Smooth muscle cell (in vitro differentiated cells): ENCODE results near the gene NEK5. TPM values are rescaled to one million over a fixed set of nuclear protein-coding genes. Genes with fewer than 3 reads are reported as not detected.

Experiments
- DNase-seq: peaks from one replicate; lab custom pipeline; 2025; ENCODE audit not compliant: unreplicated experiment; lab: John Stamatoyannopoulos, UW
- H2AFZ ChIP-seq: fragments of 200-600 bp; sonication (generic); 2 replicates; pipeline ENCODE4 v1.6.0; 2016; ENCODE audit warnings: antibody characterized with exemption, low read depth, mild to moderate bottlenecking
- H3F3A ChIP-seq: fragments of 200-600 bp; sonication (generic); 2 replicates; pipeline ENCODE4 v1.6.0; 2017; ENCODE audit warnings: antibody characterized with exemption, low read depth
- H3K27ac ChIP-seq: fragments of 200-600 bp; sonication (generic); 2 replicates; pipeline ENCODE4 v1.5.1; 2016; ENCODE audit warnings: low read depth, mild to moderate bottlenecking
- H3K27me3 ChIP-seq: fragments of 200-600 bp; sonication (generic); 2 replicates; pipeline ENCODE4 v1.6.1; 2016; ENCODE audit warnings: low read depth, mild to moderate bottlenecking
- H3K36me3 ChIP-seq: fragments of 200-600 bp; sonication (generic); 2 replicates; pipeline ENCODE4 v1.5.1; 2016; ENCODE audit warnings: low read depth
- H3K4me1 ChIP-seq: fragments of 200-600 bp; sonication (generic); 2 replicates; pipeline ENCODE4 v1.5.1; 2016; ENCODE audit warnings: low read depth
- H3K4me2 ChIP-seq: fragments of 200-600 bp; sonication (generic); 2 replicates; pipeline ENCODE4 v1.6.0; 2016; ENCODE audit warnings: mild to moderate bottlenecking
- H3K4me3 ChIP-seq: fragments of 200-600 bp; sonication (generic); 2 replicates; pipeline ENCODE4 v1.5.1; 2016; ENCODE audit warnings: mild to moderate bottlenecking
- H3K79me2 ChIP-seq: fragments of 200-600 bp; sonication (generic); 2 replicates; pipeline ENCODE4 v1.6.0; 2016; ENCODE audit warnings: low read depth, mild to moderate bottlenecking
- H3K9ac ChIP-seq: fragments of 200-600 bp; sonication (generic); 2 replicates; pipeline ENCODE4 v1.6.0; 2016; ENCODE audit warnings: low read depth
- H3K9me3 ChIP-seq: fragments of 200-600 bp; sonication (generic); replicated peaks from 2 replicates; pipeline ENCODE4 v1.5.1; 2016; ENCODE audit warnings: low read depth
- H4K20me1 ChIP-seq: fragments of 200-600 bp; sonication (generic); 2 replicates; pipeline ENCODE4 v1.6.0; 2016; ENCODE audit warnings: low read depth
- CTCF ChIP-seq: fragments of 200-600 bp; sonication (generic); IDR thresholded peaks from 2 replicates; pipeline ENCODE4 v1.5.1; 2017; ENCODE audit warnings: borderline replicate concordance, mild to moderate bottlenecking, antibody characterized with exemption; ENCODE audit not compliant: insufficient read depth, poor library complexity, severe bottlenecking
- WGBS: methylation state at CpG from one replicate; pipeline ENCODE4 v1.1.7; 2016; ENCODE audit warnings: low lambda C conversion rate; 5-methylcytosine and 5-hydroxymethylcytosine counted together
- polyA plus RNA-seq: library from polyadenylated mRNA; unstranded; fragments of >200 nt; fragmentation: Nextera tagmentation; extraction: Ambion mirVana; gene quantifications from 2 replicates; pipeline ENCODE4 v1.2.1, GENCODE V29; 2016
- total RNA-seq: library from RNA; depleted of rRNA; stranded (reverse); fragments of >200 nt; gene quantifications from 2 replicates; pipeline ENCODE4 v1.2.3, GENCODE V29; 2014

Gene NEK5
- total and polyA plus RNA-seq, 2 experiments from 2014 or later = 0.04 to 0.29 TPM

- no peak overlapping the region for H2AFZ ChIP-seq
- no peak overlapping the region for H3K9ac ChIP-seq
- peaks cover 13% of the 10 kb centered on the region for H4K20me1 ChIP-seq
- no peak overlapping the region for H3K4me3 ChIP-seq
- no peaks in the 10 kb centered on the region for H3K27me3 ChIP-seq
- no peak for DNase-seq
- H3K4me1 ChIP-seq = no peaks in the 10 kb centered on the region
- H3K79me2 ChIP-seq = peaks cover 43% of the 10 kb centered on the region
- H3K4me2 ChIP-seq = no peak overlapping the region
- no peak for TF ChIP-seq CTCF
- H3F3A ChIP-seq = no peaks in the 10 kb centered on the region
- no peaks in the 10 kb centered on the region for H3K9me3 ChIP-seq
- 91% methylated on average over 2 of the region's 2 CpGs for WGBS
- peaks cover 29% of the 10 kb centered on the region for H3K36me3 ChIP-seq
- H3K27ac ChIP-seq = no peak overlapping the region
These were observed 106.5 kb downstream of the NEK5 start for GRCh38 chr13:52022356-52022755.

- no peak overlapping the region for H3K9ac ChIP-seq
These were observed 108.7 kb downstream of the NEK5 start for GRCh38 chr13:52020191-52020590.

GRCh38 chr13:52016296-52016695, 112.6 kb downstream of the NEK5 start:
- Histone ChIP-seq H3K27me3 (no peaks in the 10 kb centered on the region), H3K9ac (no peak overlapping the region), H3K4me1 (peaks cover 11% of the 10 kb centered on the region), H4K20me1 (peaks cover 30% of the 10 kb centered on the region), H2AFZ (no peak overlapping the region), H3K36me3 (peaks cover 12% of the 10 kb centered on the region), H3K4me2 (no peak overlapping the region), H3K79me2 (peaks cover 79% of the 10 kb centered on the region), H3F3A (no peaks in the 10 kb centered on the region), H3K4me3 (no peak overlapping the region), H3K9me3 (no peaks in the 10 kb centered on the region), H3K27ac (no peak overlapping the region)
- no peak for TF ChIP-seq CTCF
- no peak for DNase-seq
- WGBS = 95% methylated on average over 3 of the region's 3 CpGs

More at GRCh38 chr13:52020191-52020590, 108.7 kb downstream of the NEK5 start:
- peaks cover 26% of the 10 kb centered on the region for H4K20me1 ChIP-seq
- TF ChIP-seq CTCF = no peak
- no peak overlapping the region for H3K4me3 ChIP-seq
- no peak overlapping the region for H3K4me2 ChIP-seq
- H3K4me1 ChIP-seq = no peaks in the 10 kb centered on the region
- no peak overlapping the region for H2AFZ ChIP-seq
- no peak for DNase-seq
- peaks cover 29% of the 10 kb centered on the region for H3K36me3 ChIP-seq
- H3K27ac ChIP-seq = no peak overlapping the region
- H3K79me2 ChIP-seq = peaks cover 60% of the 10 kb centered on the region
- WGBS = 95% methylated on average over 3 of the region's 3 CpGs
- no peaks in the 10 kb centered on the region for H3F3A ChIP-seq
- no peaks in the 10 kb centered on the region for H3K27me3 ChIP-seq
- no peaks in the 10 kb centered on the region for H3K9me3 ChIP-seq

- Histone ChIP-seq H4K20me1 (peaks cover 20% of the 10 kb centered on the region), H2AFZ (peak overlapping the region; percentile 87), H3K4me1 (peaks cover 17% of the 10 kb centered on the region), H3K27me3 (no peaks in the 10 kb centered on the region), H3K4me2 (peak overlapping the region; percentile 99), H3F3A (no peaks in the 10 kb centered on the region), H3K9ac (peak overlapping the region; percentile 92), H3K9me3 (no peaks in the 10 kb centered on the region), H3K79me2 (peaks cover 96% of the 10 kb centered on the region), H3K4me3 (peak overlapping the region; percentile 94), H3K36me3 (peaks cover under 1% of the 10 kb centered on the region), H3K27ac (peak overlapping the region; percentile 78)
- TF ChIP-seq CTCF = no peak
- DNase-seq = no peak
- WGBS = 1% methylated on average over 8 of the region's 8 CpGs
These were observed 116.4 kb downstream of the NEK5 start for GRCh38 chr13:52012512-52012836.
